22Rv1 (cell line): ENCODE results near the gene FAM53C.
"Not testable (repeated sequence)": the region's sequence is repeated elsewhere in the genome, so short reads cannot be mapped to it uniquely, and the experiment has no call there.

Source experiments
- H3K27ac ChIP-seq: fragments of 450-650 bp; 2 replicates; pipeline ENCODE4 v1.5.1; 2017
- ZFX ChIP-seq: fragments of 450-650 bp; IDR thresholded peaks from 2 replicates; pipeline ENCODE4 v1.6.1; 2017; ENCODE audit warnings: antibody characterized with exemption, borderline replicate concordance
- TF ChIP-seq, protein P1 (sequence below): fragments of 450-650 bp; IDR thresholded peaks from 2 replicates; pipeline ENCODE4 v1.5.1; 2017; ENCODE audit warnings: mild to moderate bottlenecking

Gene FAM53C

DNA sequence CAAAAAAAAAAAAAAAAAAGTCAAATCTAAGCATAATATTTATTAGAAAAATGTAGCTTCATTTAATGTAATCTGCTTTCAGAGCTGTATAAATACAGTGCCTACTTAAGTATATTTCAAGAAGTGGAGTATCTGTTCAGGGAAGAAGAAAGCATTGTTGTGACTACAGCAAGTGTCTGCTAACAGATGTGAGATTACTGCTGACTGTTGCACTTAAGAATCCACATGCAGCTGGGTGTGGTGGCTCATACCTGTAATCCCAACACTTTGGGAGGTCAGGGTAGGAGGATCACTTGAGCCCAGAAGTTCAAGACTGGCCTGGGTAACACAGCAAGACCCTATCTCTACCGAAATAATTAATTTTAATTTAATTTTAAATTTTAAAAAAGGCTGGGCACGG, 33.4 kb downstream of the FAM53C start:
- H3K27ac ChIP-seq = no peak overlapping the region
- TF ChIP-seq ZFX = no peak
- TF ChIP-seq, protein P1, sequence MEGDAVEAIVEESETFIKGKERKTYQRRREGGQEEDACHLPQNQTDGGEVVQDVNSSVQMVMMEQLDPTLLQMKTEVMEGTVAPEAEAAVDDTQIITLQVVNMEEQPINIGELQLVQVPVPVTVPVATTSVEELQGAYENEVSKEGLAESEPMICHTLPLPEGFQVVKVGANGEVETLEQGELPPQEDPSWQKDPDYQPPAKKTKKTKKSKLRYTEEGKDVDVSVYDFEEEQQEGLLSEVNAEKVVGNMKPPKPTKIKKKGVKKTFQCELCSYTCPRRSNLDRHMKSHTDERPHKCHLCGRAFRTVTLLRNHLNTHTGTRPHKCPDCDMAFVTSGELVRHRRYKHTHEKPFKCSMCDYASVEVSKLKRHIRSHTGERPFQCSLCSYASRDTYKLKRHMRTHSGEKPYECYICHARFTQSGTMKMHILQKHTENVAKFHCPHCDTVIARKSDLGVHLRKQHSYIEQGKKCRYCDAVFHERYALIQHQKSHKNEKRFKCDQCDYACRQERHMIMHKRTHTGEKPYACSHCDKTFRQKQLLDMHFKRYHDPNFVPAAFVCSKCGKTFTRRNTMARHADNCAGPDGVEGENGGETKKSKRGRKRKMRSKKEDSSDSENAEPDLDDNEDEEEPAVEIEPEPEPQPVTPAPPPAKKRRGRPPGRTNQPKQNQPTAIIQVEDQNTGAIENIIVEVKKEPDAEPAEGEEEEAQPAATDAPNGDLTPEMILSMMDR = no peak

DNA sequence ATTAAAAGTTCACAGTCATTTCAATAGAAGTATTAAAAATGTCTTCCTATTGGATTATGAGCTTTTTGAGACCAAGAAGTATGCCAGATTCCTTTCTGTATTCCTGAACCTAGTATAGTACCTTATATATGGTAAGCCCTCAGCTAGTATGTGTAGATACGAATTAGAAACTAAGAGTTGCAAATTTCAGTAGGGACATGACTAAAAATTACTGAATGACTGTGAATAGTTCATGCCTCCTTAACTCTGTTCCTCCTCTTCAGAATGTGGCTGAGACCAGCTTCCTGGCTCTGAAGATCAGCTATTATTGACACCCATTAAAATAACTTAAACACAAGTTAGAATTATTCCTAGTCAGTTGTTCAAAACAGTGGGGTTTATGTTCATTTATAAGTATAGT, 34.2 kb downstream of the FAM53C start:
- no peak overlapping the region for H3K27ac ChIP-seq
- TF ChIP-seq, protein P1 = no peak
- TF ChIP-seq ZFX = no peak

DNA sequence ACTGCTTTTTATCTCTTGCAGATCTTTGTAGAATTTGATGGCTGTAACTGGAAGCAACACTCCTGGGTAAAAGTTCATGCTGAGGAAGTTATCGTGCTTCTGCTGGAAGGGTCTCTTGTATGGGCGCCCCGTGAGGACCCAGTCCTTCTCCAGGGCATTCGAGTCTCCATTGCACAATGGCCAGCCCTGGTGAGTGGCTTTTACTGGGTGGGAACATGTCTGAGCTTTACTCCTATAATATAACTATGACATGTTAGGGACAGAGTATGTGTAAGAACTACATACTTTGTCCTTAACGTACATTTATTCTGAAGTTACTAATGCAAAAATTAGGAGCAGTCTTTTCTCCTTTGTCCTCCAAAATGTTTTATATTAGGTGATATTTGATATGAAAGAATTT, 34.6 kb downstream of the FAM53C start:
- no peak for TF ChIP-seq ZFX
- TF ChIP-seq, protein P1 = no peak
- no peak overlapping the region for H3K27ac ChIP-seq

DNA sequence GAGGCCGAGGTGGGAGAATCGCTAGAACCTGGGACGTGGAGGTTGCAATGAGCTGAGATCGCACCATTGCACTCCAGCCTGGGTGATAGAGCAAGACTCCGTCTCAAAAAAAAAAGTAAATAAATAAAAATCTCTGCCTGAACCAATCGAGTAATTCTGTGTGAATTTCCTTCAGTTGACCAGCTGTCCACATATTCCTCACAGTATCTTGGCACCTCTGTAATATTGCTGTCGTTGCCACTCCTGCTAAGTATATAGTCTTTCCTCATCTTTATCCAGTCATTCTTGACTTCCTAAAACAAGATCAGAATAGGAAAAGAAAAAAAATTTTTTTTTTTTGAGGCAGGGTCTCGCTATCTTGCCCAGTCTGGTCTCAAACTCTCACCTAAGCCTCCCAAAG, 44.3 kb downstream of the FAM53C start:
- TF ChIP-seq ZFX = no peak
- TF ChIP-seq, protein P1 = no peak
- no peak overlapping the region for H3K27ac ChIP-seq

DNA sequence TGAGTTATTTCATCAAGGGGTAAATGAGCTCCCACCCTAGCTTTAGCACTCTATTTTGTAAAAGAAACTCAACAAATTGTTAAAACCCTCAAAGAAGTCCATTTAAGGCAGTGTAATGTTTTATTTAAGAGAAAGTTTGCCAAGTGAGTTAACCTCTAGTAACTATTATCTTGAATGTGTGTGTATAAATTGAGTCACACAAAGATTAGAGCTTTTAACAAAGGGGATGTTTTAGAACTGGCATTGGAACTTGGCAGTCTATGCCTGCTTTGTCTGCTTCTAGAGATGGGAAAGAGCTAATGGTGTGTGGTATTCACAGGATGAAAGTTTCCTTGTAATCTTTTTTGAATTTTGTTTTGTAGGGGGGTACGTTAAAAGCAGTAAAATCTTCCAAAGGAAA, 47.6 kb downstream of the FAM53C start:
- H3K27ac ChIP-seq = no peak overlapping the region
- TF ChIP-seq, protein P1 = no peak
- TF ChIP-seq ZFX = no peak

DNA sequence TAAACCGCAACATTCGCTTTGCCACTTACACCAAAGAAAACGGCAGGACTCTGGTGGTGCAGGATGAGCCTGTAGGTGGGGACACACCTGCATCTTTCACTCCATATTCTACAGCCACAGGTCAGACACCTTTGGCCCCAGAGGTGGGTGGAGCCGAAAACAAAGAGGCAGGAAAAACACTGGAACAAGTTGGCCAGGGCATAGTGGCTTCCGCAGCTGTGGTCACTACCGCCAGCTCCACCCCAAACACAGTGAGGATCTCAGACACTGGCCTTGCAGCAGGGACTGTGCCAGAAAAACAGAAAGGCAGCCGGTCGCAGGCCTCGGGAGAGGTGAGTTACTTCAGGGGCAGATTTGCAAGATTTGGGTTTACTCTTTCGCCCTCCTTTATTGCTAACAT, 48.2 kb downstream of the FAM53C start:
- H3K27ac ChIP-seq = no peak overlapping the region
- TF ChIP-seq ZFX = no peak
- TF ChIP-seq, protein P1 = no peak

DNA sequence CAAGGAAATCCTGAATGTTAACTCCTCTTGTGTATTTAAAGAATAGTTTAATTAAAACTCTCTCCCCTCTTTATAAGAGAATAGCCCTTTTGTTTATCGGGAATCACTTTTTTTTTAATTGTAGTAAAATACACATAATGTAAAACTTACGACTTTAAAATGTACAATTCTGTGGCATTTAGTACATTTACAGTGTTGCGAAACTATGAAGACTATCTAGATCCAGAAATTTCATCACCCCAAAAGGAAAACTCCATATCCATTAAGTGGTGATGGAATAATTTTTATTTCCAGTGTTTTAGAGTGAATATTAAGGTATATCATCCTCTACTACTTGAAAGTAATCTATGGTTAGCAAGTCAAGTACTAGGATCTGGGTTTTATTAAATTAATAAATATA, 51.3 kb downstream of the FAM53C start:
- H3K27ac ChIP-seq = no peak overlapping the region
- TF ChIP-seq, protein P1 = no peak
- no peak for TF ChIP-seq ZFX

DNA sequence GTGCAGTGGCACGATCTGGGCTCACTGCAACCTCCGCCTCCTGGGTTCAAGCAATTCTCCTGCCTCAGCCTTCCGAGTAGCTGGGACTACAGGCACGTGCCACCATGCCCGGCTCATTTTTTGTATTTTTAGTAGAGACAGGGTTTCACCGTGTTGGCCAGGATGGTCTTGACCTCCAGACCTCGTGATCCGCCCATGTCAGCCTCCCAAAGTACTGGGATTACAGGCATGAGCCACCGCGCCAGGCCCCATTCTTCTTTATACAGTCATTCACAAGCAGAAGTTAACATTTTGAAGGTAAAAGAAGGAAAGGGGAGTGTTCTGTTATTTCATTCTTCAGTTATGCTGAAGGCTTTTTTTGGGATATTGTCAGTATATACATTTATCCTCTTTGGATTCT, 51.8 kb downstream of the FAM53C start:
- not testable (repeated sequence) for H3K27ac ChIP-seq
